Epithelial cell of proximal tubule (primary cell): Measurements from ENCODE around the gene TRIP12. TPM values are rescaled to one million over a fixed set of nuclear protein-coding genes. Genes with fewer than 3 reads are reported as not detected.

ENCODE experiments used
- DNase-seq: peaks from one replicate; pipeline ENCODE4 v3.0.0-alpha.2; 2011; ENCODE audit warnings: low read depth
- H3K4me3 ChIP-seq: 2 replicates; pipeline ENCODE4 v1.5.1; 2011; ENCODE audit warnings: low read depth, mild to moderate bottlenecking, low read length
- CTCF ChIP-seq: conservative IDR thresholded peaks from 2 replicates; pipeline ENCODE4 v1.5.1; 2012; ENCODE audit warnings: low read depth, mild to moderate bottlenecking, low read length
- total RNA-seq: library from RNA; depleted of rRNA; stranded (reverse); fragments of >200 nt; gene quantifications from 2 replicates; pipeline ENCODE4 v1.2.3, GENCODE V29; 2015

Gene TRIP12
- total RNA-seq, 1 donor from 2014 or later: 84.1 TPM

GRCh38 chr2:229875549-229875948 is 46.3 kb downstream of the TRIP12 start:
- TF ChIP-seq CTCF: no peak
- DNase-seq: no peak
- no peak overlapping the region for H3K4me3 ChIP-seq

- H3K4me3 ChIP-seq: no peak overlapping the region
- TF ChIP-seq CTCF: no peak
- no peak for DNase-seq
Measured at GRCh38 chr2:229874647-229875046, 47.2 kb downstream of the TRIP12 start.

GRCh38 chr2:229873123-229873581 is 48.7 kb downstream of the TRIP12 start:
- H3K4me3 ChIP-seq: no peak overlapping the region
- TF ChIP-seq CTCF: no peak
- DNase-seq: peak; percentile 10

- H3K4me3 ChIP-seq: no peak overlapping the region
- TF ChIP-seq CTCF: no peak
- DNase-seq: no peak
Measured at GRCh38 chr2:229870903-229871656, 50.7 kb downstream of the TRIP12 start.

GRCh38 chr2:229869226-229869625 is 52.6 kb downstream of the TRIP12 start:
- no peak for DNase-seq
- no peak overlapping the region for H3K4me3 ChIP-seq
- TF ChIP-seq CTCF: no peak

- H3K4me3 ChIP-seq: no peak overlapping the region
- TF ChIP-seq CTCF: no peak
- no peak for DNase-seq
Measured at GRCh38 chr2:229868794-229869193, 53.0 kb downstream of the TRIP12 start.

GRCh38 chr2:229865033-229865432 is 56.8 kb downstream of the TRIP12 start:
- DNase-seq: no peak
- no peak overlapping the region for H3K4me3 ChIP-seq
- no peak for TF ChIP-seq CTCF
